Calu3 (cell line): ENCODE results near the gene AKT3. TPM values are rescaled to one million over a fixed set of nuclear protein-coding genes. Genes with fewer than 3 reads are reported as not detected.
A peak's percentile ranks its signal among the peaks of the same experiment; 100 is the strongest.

ENCODE experiments used
- BruUV-seq: library from RNA; stranded (reverse); fragments of 400-500 nt; replicated peaks from 2 replicates; lab custom pipeline; 2021; lab: Mats Ljungman, UMichigan
- CTCF ChIA-PET: fragments of 300-600 bp; sonication (Branson Sonifier 250); formaldehyde crosslinking; loops from one replicate; lab custom pipeline; 2022; ENCODE audit warnings: antibody characterized with exemption; lab: Charles Lee
- DNase-seq: peaks from one replicate; pipeline ENCODE4 v3.0.0; 2022
- H3K27ac Mint-ChIP-seq: one replicate; pipeline ENCODE4 v1.8.0; 2022; ENCODE audit warnings: mixed read lengths; ENCODE audit not compliant: unreplicated experiment
- H3K27me3 Mint-ChIP-seq: one replicate; pipeline ENCODE4 v1.8.0; 2022; ENCODE audit warnings: mixed read lengths; ENCODE audit not compliant: unreplicated experiment
- H3K36me3 Mint-ChIP-seq: one replicate; pipeline ENCODE4 v1.8.0; 2022; ENCODE audit warnings: mild to moderate bottlenecking, moderate library complexity, mixed read lengths; ENCODE audit not compliant: insufficient read depth, unreplicated experiment
- H3K4me1 Mint-ChIP-seq: one replicate; pipeline ENCODE4 v1.8.0; 2022; ENCODE audit warnings: mild to moderate bottlenecking, low read depth, mixed read lengths; ENCODE audit not compliant: unreplicated experiment
- H3K4me3 Mint-ChIP-seq: one replicate; pipeline ENCODE4 v1.8.0; 2022; ENCODE audit warnings: mild to moderate bottlenecking, low read depth, moderate library complexity, mixed read lengths; ENCODE audit not compliant: unreplicated experiment
- H3K9me3 Mint-ChIP-seq: one replicate; pipeline ENCODE4 v1.8.0; 2022; ENCODE audit warnings: low read depth, mixed read lengths; ENCODE audit not compliant: unreplicated experiment
- CTCF ChIP-seq: fragments of 200-600 bp; IDR thresholded peaks from one replicate; pipeline ENCODE4 v1.8.0; 2022; ENCODE audit warnings: antibody characterized with exemption; ENCODE audit not compliant: unreplicated experiment
- intact Hi-C: fragments of 100-400 bp; cut with micrococcal nuclease; formaldehyde crosslinking; loops from one replicate; pipeline ENCODE4 v1.10.0; 2022; ENCODE audit not compliant: unreplicated experiment
- total RNA-seq: library from RNA; stranded (reverse); gene quantifications from 2 replicates; pipeline ENCODE4 v1.2.3, GENCODE V29; 2022

The AKT3 gene
- total RNA-seq, 1 experiment from 2014 or later = 81.2 TPM

GRCh38 chr1:243553090-243553489, 297.0 kb downstream of the AKT3 start:
- CTCF ChIA-PET = interaction anchor here (0.6 kb wide), 1 partner anchor 1047 kb away, joined by 3 read pairs; no protein-coding TSS in a partner anchor
- H3K36me3 Mint-ChIP-seq = no peaks in the 10 kb centered on the region
- H3K27me3 Mint-ChIP-seq = no peaks in the 10 kb centered on the region
- no TSS peak for BruUV-seq
- no peaks in the 10 kb centered on the region for H3K9me3 Mint-ChIP-seq
- intact Hi-C loops = no loop called here
- no peak for DNase-seq
- no peak overlapping the region for H3K4me3 Mint-ChIP-seq
- peaks cover 21% of the 10 kb centered on the region for H3K4me1 Mint-ChIP-seq
- no peak for TF ChIP-seq CTCF
- no peak overlapping the region for H3K27ac Mint-ChIP-seq

- intact Hi-C loops = no loop called here
- DNase-seq = no peak
- H3K27ac Mint-ChIP-seq = peak overlapping the region; percentile 75
- H3K9me3 Mint-ChIP-seq = no peaks in the 10 kb centered on the region
- CTCF ChIA-PET = no interaction called here
- no peak for TF ChIP-seq CTCF
- no TSS peak for BruUV-seq
- no peaks in the 10 kb centered on the region for H3K36me3 Mint-ChIP-seq
- no peaks in the 10 kb centered on the region for H3K27me3 Mint-ChIP-seq
- H3K4me1 Mint-ChIP-seq = peaks cover 21% of the 10 kb centered on the region
- no peak overlapping the region for H3K4me3 Mint-ChIP-seq
Observed at GRCh38 chr1:243550276-243550675, 299.8 kb downstream of the AKT3 start.

DNA sequence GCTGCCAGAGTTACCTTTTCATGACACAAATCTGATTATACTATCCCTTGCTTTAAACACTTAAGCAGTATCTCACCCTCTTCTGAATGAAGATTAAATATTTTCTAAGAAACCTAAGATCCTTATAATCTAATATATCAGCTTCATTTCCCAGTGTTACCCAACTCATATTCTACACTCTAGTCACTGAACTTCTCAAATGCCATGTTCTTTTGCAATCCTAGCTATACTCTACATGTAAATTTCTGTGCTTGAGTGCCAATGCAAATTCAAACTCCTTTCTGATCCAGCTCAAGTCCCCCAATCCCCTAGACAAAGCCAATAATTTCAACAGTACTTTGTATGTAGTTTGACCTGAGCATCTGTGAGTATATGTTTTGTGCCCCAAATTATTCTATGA, 300.3 kb downstream of the AKT3 start:
- no peak for DNase-seq
- no peak overlapping the region for H3K4me3 Mint-ChIP-seq
- no peaks in the 10 kb centered on the region for H3K9me3 Mint-ChIP-seq
- peak overlapping the region; percentile 75 for H3K27ac Mint-ChIP-seq
- H3K36me3 Mint-ChIP-seq = no peaks in the 10 kb centered on the region
- H3K4me1 Mint-ChIP-seq = peaks cover 21% of the 10 kb centered on the region
- CTCF ChIA-PET = no interaction called here
- BruUV-seq = no TSS peak
- TF ChIP-seq CTCF = no peak
- no peaks in the 10 kb centered on the region for H3K27me3 Mint-ChIP-seq
- intact Hi-C loops = no loop called here

- Mint-ChIP-seq H3K9me3 (no peaks in the 10 kb centered on the region), H3K4me3 (peak overlapping the region; percentile 7), H3K27ac (peak overlapping the region; percentile 75), H3K4me1 (peaks cover 21% of the 10 kb centered on the region), H3K27me3 (no peaks in the 10 kb centered on the region), H3K36me3 (no peaks in the 10 kb centered on the region)
- CTCF ChIA-PET = no interaction called here
- TF ChIP-seq CTCF = no peak
- no TSS peak for BruUV-seq
- intact Hi-C loops = no loop called here
- DNase-seq = peak; percentile 32
Observed at GRCh38 chr1:243549108-243549507, 300.9 kb downstream of the AKT3 start.
